Activated T-cell treated with anti-CD3 and anti-CD28 coated beads for 4 hours (primary cell): ENCODE results near the gene UQCRC1.

ENCODE experiments used
- DNase-seq: peaks from one replicate; pipeline ENCODE4 v3.0.0-alpha.2; 2020

UQCRC1 gene

DNA sequence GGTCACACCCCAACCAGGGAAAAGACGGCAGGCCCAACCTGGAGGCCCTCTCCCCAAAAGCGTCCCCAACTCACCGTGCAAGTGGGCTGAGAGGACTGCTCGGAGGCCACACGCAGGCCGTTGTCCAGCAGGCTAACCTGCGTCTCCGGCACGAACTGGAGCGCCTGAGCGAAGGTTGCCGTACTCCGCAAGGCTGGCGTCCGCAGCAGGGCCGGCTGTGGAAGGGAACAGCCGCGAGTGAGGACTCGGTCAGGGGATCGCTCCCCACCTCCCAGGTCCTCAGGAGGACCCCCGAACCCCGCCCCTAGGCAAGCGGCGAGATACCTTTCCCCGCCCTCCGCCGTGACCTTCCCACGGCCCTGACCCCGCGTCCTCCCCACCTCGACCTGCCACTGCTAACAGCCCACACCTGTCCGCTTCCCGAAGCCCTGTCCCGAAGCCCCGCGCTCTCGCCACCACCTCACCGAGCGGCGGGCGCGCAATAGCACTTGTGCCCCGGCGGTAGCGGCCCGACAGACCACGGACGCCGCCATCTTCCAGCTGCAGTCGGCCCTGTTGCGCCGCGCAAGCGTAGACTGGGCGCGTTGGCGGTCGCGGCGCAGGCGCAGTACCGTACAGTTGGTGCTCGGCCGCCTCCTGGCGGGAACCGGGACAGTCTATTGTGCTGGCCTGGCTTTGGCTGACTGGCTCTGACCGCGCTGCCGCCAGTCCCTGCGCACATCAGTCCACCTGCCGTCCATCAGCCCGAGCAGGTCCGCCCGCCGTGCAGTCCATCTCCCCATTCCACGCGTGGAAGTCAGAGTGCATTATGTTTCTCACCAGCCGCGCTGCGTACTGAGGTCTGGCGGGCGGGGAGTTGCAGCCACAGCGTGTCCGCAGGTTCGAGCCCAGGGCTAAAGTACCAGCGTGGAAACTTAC, at the start of gene UQCRC1:
Gene UQCRC1 (minus strand): TSS at position 559 of the 918 bp plus-strand sequence. CDS start 26 bp downstream, at position 533.
- DNase-seq = peak; percentile 83

DNA sequence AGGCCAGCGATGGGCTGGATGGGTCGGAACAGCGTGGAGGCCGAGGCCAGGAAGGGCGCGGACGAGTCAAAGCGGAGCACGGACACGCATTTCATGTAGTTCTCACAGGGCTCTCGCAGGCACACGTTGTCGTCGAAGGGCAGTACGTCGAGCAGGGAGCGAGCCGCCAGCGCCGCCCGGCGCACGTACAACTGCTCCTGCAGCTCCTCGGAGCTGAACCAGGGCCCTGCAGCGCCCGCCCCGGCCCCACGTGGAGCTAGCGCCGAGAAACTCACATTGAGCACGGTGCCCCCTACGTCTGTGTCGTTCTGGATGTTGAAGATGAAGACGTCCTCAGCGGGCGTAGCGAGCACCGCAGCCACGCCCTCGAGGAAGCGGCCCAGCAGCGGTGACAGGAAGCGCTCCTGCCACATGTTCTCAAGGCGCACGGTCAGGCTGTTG, 47.4 kb upstream of the UQCRC1 start:
- DNase-seq = no peak

- peak; percentile 81 for DNase-seq
Measured at GRCh38 chr3:48656061-48656840, 46.8 kb upstream of the UQCRC1 start.

DNA sequence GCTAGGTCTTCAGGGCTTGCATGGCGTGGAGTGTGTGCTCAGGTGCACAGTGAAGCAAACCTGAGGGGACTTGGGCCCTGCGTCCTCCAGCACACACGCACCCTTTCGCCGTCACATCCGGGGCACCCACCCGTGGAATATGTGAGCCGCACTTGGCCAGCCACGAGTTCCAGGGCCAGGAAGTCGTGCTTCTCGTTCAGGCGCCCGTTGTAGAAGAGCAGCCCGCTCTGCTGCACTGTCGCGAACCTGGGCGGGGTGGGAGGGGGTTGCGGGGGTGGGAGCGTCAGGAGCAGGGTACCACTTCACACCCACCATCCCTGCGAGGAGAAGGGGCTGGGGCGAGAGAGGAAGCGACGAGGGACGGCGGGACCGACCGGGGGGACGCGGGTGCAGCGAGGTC, 46.2 kb upstream of the UQCRC1 start:
- peak; percentile 52 for DNase-seq

GRCh38 chr3:48655063-48655462, 45.6 kb upstream of the UQCRC1 start:
- no peak for DNase-seq

- DNase-seq = no peak
Measured at GRCh38 chr3:48652923-48653715, 43.7 kb upstream of the UQCRC1 start.

- DNase-seq = no peak
Measured at GRCh38 chr3:48651771-48652170, 42.3 kb upstream of the UQCRC1 start.

DNA sequence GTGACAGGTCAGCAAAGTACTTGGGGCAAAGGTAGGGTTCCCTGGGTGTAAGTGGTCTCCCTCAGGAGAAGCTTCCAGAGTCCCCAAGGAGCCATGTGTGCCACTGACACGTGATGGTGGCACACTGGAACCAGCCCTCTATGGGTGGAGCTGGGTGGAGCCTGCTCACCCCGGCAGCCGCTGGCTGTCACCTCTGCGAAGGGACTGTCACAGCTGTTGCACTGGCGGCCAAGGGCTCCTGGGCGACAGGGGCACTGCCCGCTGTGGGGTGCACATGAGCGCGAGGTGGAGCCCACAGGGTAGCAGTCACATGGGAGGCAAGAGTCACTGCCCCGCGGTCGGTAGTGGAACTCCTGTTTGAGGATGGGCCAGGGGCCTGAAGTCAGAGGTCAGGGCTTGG, 41.3 kb upstream of the UQCRC1 start:
- no peak for DNase-seq

- no peak for DNase-seq
Measured at GRCh38 chr3:48648188-48648850, 38.9 kb upstream of the UQCRC1 start.

GRCh38 chr3:48647714-48648113, 38.3 kb upstream of the UQCRC1 start:
- DNase-seq = no peak

DNA sequence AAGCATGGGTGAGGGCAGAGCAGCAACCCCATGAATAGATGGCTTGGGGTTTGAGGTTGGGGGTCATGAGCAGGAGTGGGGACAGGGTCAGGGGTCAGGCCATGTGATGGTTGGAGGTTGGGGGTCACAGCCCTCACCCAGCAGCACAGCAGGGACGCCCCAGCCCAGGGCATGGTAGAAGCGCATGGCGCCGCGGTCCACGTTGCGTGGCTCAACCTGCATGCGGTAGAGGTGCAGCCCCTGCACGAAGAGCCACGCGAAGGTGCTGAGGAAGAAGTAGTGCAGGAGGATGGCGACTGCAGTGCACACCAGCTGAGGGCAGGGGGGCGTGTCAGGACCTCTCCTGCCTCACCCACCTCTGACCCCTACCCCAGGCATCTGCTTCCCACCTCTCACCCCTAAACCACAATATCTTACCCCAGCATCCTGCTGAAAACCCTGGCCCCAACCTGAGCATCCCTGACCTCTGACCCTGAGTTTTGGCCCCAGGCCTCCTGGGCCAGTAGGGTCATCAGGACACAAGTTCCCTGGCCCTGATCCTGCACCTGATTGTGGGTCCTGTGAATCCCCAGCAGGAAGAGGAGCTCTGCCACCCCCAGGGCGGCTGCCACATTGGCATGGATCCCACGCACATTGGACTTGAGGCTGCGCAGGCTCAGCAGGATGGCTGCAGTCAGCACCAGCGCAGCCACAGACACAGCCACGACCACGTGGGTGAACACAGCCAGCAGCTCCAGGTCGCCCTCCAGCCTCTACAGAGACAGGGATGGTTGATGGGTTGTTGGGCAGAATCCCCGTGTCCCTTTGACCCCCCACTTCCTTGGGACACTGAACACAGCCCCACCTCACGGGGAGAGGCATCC, 35.7 kb upstream of the UQCRC1 start:
- DNase-seq = no peak

GRCh38 chr3:48642605-48643004, 33.2 kb upstream of the UQCRC1 start:
- no peak for DNase-seq

DNA sequence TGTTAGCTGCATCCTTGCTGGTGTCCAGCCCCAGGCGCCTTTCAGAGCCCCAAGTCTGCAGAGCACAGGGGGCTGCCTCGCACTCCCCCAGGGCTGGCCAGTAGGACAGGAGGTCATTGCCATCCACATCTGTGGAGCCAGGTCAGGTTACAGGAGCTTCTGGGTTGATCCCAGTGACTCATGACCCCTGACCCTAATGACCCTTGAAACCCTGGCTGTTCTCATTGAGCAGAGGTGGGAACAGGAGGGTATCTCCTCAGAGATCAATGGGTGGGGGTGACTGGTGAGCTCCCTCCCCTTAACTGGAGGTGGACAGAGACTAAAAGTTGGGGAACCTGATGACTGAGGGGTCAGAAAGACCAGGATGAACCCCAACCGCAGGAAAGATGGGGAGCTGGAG, 31.9 kb upstream of the UQCRC1 start:
- DNase-seq = no peak

- DNase-seq = no peak
Measured at GRCh38 chr3:48639944-48640606, 30.6 kb upstream of the UQCRC1 start.

- no peak for DNase-seq
Measured at GRCh38 chr3:48637305-48637704, 27.9 kb upstream of the UQCRC1 start.

- DNase-seq = no peak
Measured at GRCh38 chr3:48636149-48636655, 26.8 kb upstream of the UQCRC1 start.

DNA sequence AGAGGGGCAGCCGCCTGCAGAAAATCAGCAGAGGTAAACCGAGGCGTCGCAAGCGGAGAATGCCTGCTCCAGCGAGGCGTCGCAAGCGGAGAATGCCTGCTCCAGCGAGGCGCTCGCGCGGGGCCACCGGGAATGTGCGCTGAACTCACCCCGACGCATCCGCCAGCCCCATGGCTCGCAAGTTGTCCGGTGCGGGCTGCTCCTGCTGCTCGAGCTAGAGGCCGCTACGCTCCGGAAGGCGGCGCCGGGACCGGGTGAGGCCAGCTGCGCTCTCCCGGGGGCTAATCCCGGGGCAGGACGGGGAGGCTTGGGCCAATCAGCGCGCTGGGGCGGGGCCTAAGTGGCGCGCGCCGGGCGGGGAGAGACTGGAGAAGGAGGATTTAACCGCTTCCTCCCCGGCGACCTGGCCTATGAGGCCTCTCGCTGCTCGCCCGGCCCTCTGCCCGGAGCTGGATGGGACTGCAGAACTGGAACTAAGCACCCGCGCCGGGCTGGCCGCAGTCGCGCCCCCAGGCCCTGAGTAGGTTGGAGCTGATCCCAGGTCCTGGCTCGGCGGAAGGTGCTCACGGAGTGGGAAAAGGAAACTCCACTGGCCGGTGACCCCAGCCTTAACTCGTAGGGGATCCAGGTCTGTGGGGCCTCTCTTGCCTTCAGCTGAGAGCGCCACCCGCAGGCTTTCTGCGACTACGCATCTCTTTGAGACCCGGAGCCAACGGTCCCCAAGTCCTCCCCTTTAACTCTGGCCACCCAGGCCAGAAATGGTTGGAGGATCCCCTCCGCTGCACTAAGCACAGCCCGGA, 26.0 kb upstream of the UQCRC1 start, which contains the start of gene SLC26A6:
Gene SLC26A6 (minus strand): TSS at position 240 of the 800 bp plus-strand sequence. CDS start 68 bp downstream, at position 172.
- DNase-seq = peak; percentile 85

GRCh38 chr3:48634661-48635221, 25.3 kb upstream of the UQCRC1 start:
- peak; percentile 59 for DNase-seq

GRCh38 chr3:48633743-48634142, 24.3 kb upstream of the UQCRC1 start:
- no peak for DNase-seq
